B cell (primary cell): ENCODE data around the gene SULT1B1.

Experiments used
- EZH2 ChIP-seq: IDR thresholded peaks from 2 replicates; pipeline ENCODE4 v1.6.1; 2012; ENCODE audit warnings: borderline replicate concordance, low read depth, mild to moderate bottlenecking, moderate library complexity, low read length; ENCODE audit not compliant: insufficient read depth, poor library complexity, severe bottlenecking
- TF ChIP-seq, protein P1 (sequence below): fragments of 200-600 bp; IDR thresholded peaks from one replicate; pipeline ENCODE4 v1.8.0; 2022; ENCODE audit warnings: antibody characterized with exemption, mild to moderate bottlenecking

DNA sequence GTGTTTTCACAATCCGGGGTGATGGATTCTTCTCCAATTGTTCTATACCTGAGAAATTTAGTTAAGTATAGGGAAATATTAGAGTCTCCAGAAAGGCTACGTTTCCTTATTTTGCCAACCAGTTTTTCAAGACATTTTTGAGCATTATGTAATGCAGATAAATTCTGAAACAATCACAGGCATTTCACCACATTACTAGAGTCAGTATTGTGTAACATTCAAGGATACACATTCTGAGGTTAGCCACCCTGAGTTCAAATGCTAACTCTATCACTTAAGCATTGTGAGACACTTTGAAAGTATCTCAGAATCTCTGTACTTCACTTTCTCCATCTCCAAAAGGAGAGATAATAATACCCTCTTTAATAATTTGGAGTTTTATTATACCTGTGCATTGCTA is 10.6 kb downstream of the SULT1B1 start:
- TF ChIP-seq, protein P1, sequence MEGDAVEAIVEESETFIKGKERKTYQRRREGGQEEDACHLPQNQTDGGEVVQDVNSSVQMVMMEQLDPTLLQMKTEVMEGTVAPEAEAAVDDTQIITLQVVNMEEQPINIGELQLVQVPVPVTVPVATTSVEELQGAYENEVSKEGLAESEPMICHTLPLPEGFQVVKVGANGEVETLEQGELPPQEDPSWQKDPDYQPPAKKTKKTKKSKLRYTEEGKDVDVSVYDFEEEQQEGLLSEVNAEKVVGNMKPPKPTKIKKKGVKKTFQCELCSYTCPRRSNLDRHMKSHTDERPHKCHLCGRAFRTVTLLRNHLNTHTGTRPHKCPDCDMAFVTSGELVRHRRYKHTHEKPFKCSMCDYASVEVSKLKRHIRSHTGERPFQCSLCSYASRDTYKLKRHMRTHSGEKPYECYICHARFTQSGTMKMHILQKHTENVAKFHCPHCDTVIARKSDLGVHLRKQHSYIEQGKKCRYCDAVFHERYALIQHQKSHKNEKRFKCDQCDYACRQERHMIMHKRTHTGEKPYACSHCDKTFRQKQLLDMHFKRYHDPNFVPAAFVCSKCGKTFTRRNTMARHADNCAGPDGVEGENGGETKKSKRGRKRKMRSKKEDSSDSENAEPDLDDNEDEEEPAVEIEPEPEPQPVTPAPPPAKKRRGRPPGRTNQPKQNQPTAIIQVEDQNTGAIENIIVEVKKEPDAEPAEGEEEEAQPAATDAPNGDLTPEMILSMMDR: no peak
- no peak for TF ChIP-seq EZH2
